MCF 10A (cell line): ENCODE measurements around the gene HORMAD2. TPM values are rescaled to one million over a fixed set of nuclear protein-coding genes. Genes with fewer than 3 reads are reported as not detected.

ENCODE experiments used
- BruUV-seq: library from RNA; stranded (reverse); fragments of 400-500 nt; replicated peaks from 2 replicates; lab custom pipeline; 2021; lab: Mats Ljungman, UMichigan
- CTCF ChIA-PET: fragments of 300-600 bp; sonication (Branson Sonifier 250); formaldehyde crosslinking; extraction: SDS; loops from one replicate; lab custom pipeline; 2021; ENCODE audit warnings: antibody characterized with exemption, inconsistent platforms; lab: Yijun Ruan, JAX
- POLR2A ChIA-PET: fragments of 300-600, 350-650 bp; sonication (Branson Sonifier 250); formaldehyde crosslinking; extraction: SDS; loops from one replicate; lab custom pipeline; 2020; ENCODE audit warnings: antibody characterized with exemption, inconsistent platforms; lab: Yijun Ruan, JAX
- DNase-seq: peaks from one replicate; pipeline ENCODE4 v3.0.0-alpha.2; 2018; ENCODE audit not compliant: unreplicated experiment
- H3K27ac Mint-ChIP-seq: one replicate; pipeline ENCODE4 v1.8.0; 2022; ENCODE audit warnings: mild to moderate bottlenecking, low read depth, mixed read lengths; ENCODE audit not compliant: unreplicated experiment
- H3K27me3 Mint-ChIP-seq: one replicate; pipeline ENCODE4 v1.8.0; 2022; ENCODE audit warnings: mixed read lengths; ENCODE audit not compliant: insufficient read depth, unreplicated experiment
- H3K36me3 Mint-ChIP-seq: one replicate; pipeline ENCODE4 v1.8.0; 2022; ENCODE audit warnings: mild to moderate bottlenecking, moderate library complexity, mixed read lengths; ENCODE audit not compliant: insufficient read depth, unreplicated experiment
- H3K4me1 Mint-ChIP-seq: one replicate; pipeline ENCODE4 v1.8.0; 2022; ENCODE audit warnings: mixed read lengths; ENCODE audit not compliant: insufficient read depth, unreplicated experiment
- H3K4me3 Mint-ChIP-seq: one replicate; pipeline ENCODE4 v1.8.0; 2022; ENCODE audit warnings: mild to moderate bottlenecking, moderate library complexity, mixed read lengths; ENCODE audit not compliant: unreplicated experiment
- H3K9me3 Mint-ChIP-seq: one replicate; pipeline ENCODE4 v1.8.0; 2022; ENCODE audit warnings: mixed read lengths; ENCODE audit not compliant: unreplicated experiment
- intact Hi-C: fragments of 100-400 bp; cut with micrococcal nuclease; formaldehyde crosslinking; loops from 2 replicates; pipeline ENCODE4 v1.14.1; 2022
- total RNA-seq: library from RNA; stranded (reverse); gene quantifications from 2 replicates; pipeline ENCODE4 v1.2.3, GENCODE V29; 2022
- TF ChIP-seq, protein P1 (sequence below): fragments of 200-600 bp; IDR thresholded peaks from one replicate; pipeline ENCODE4 v1.8.0; 2022; ENCODE audit warnings: antibody characterized with exemption, mild to moderate bottlenecking; ENCODE audit not compliant: unreplicated experiment

HORMAD2 gene
- total RNA-seq, 1 experiment from 2014 or later = not detected

GRCh38 chr22:30033137-30033536, 47.1 kb upstream of the HORMAD2 start:
- intact Hi-C loops = no loop called here
- CTCF ChIA-PET = interaction anchor here (0.6 kb wide), 1 partner anchor 444 kb away, joined by 3 read pairs; no protein-coding TSS in a partner anchor
- H3K27me3 Mint-ChIP-seq = no peaks in the 10 kb centered on the region

DNA sequence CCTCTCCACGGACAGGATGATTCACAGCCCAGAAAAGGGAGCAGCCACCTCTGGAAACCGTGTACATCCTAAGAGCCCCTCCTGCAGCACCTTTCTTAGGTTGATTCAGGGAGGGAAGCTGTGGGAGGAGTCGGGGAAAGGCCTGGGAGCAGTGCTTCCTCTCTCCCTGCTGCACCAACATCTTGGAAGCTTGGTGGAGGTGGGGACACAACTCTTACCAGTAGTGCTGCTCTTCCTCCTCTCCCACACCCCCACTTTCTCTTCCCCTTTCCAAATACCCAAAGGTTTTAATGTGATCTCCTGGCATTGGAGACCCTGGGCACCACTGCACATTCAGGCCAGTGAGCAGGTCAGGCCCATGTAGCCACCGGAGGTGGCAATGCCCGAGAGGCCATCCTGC, 46.4 kb upstream of the HORMAD2 start:
- peaks cover 8% of the 10 kb centered on the region for H3K4me1 Mint-ChIP-seq
- H3K27me3 Mint-ChIP-seq = no peaks in the 10 kb centered on the region
- H3K9me3 Mint-ChIP-seq = no peaks in the 10 kb centered on the region
- TF ChIP-seq, protein P1, sequence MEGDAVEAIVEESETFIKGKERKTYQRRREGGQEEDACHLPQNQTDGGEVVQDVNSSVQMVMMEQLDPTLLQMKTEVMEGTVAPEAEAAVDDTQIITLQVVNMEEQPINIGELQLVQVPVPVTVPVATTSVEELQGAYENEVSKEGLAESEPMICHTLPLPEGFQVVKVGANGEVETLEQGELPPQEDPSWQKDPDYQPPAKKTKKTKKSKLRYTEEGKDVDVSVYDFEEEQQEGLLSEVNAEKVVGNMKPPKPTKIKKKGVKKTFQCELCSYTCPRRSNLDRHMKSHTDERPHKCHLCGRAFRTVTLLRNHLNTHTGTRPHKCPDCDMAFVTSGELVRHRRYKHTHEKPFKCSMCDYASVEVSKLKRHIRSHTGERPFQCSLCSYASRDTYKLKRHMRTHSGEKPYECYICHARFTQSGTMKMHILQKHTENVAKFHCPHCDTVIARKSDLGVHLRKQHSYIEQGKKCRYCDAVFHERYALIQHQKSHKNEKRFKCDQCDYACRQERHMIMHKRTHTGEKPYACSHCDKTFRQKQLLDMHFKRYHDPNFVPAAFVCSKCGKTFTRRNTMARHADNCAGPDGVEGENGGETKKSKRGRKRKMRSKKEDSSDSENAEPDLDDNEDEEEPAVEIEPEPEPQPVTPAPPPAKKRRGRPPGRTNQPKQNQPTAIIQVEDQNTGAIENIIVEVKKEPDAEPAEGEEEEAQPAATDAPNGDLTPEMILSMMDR = no peak
- CTCF ChIA-PET = interaction anchor here (0.6 to 1.8 kb wide), 2 partner anchors 55 to 452 kb away, joined by 3 to 4 read pairs; no protein-coding TSS in a partner anchor
- no peak for DNase-seq
- H3K4me3 Mint-ChIP-seq = no peak overlapping the region
- intact Hi-C loops = no loop called here
- no TSS peak for BruUV-seq
- peaks cover 5% of the 10 kb centered on the region for H3K36me3 Mint-ChIP-seq
- POLR2A ChIA-PET = interaction anchor here (0.6 kb wide), 1 partner anchor 262 kb away, joined by 4 read pairs; no protein-coding TSS in a partner anchor
- H3K27ac Mint-ChIP-seq = no peak overlapping the region

More at GRCh38 chr22:30033137-30033536, 47.1 kb upstream of the HORMAD2 start:
- peaks cover 5% of the 10 kb centered on the region for H3K4me1 Mint-ChIP-seq
- no peak overlapping the region for H3K27ac Mint-ChIP-seq
- H3K4me3 Mint-ChIP-seq = no peak overlapping the region
- DNase-seq = no peak
- POLR2A ChIA-PET = no interaction called here
- TF ChIP-seq, protein P1 = no peak
- peaks cover 13% of the 10 kb centered on the region for H3K36me3 Mint-ChIP-seq
- H3K9me3 Mint-ChIP-seq = no peaks in the 10 kb centered on the region
- BruUV-seq = no TSS peak

DNA sequence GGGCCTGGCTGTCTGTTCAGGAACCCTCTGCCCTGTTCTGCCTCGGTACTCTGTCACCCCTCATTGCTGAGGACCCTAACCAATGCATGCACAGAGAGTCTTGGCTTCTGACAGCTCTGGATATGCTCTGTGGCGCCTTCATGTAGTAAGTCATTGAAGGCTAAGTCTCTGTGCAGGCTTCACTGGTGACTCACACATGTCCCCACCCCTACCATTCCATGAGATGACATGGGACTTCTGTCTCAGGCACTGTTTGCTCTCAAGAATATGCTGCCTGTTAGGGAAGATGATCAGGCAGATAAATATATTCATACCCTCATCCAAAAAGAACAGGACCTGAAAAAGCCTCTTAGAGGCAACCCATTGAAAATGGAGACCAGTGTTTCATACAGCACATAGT, 43.6 kb upstream of the HORMAD2 start:
- H3K9me3 Mint-ChIP-seq = no peaks in the 10 kb centered on the region
- DNase-seq = peak; percentile 9
- intact Hi-C loops = no loop called here
- H3K27me3 Mint-ChIP-seq = no peaks in the 10 kb centered on the region
- CTCF ChIA-PET = no interaction called here
- TF ChIP-seq, protein P1 = no peak
- H3K4me1 Mint-ChIP-seq = peaks cover 8% of the 10 kb centered on the region
- POLR2A ChIA-PET = no interaction called here
- BruUV-seq = no TSS peak
- no peak overlapping the region for H3K4me3 Mint-ChIP-seq
- H3K36me3 Mint-ChIP-seq = no peaks in the 10 kb centered on the region
- H3K27ac Mint-ChIP-seq = no peak overlapping the region

GRCh38 chr22:30038219-30038618, 42.0 kb upstream of the HORMAD2 start:
- CTCF ChIA-PET = interaction anchor here (0.6 kb wide), 1 partner anchor 109 kb away, joined by 3 read pairs; no protein-coding TSS in a partner anchor
- Mint-ChIP-seq H3K9me3 (no peaks in the 10 kb centered on the region), H3K27ac (no peak overlapping the region), H3K27me3 (no peaks in the 10 kb centered on the region), H3K4me1 (peaks cover 11% of the 10 kb centered on the region), H3K36me3 (no peaks in the 10 kb centered on the region), H3K4me3 (no peak overlapping the region)
- peak; percentile 39 for DNase-seq
- no TSS peak for BruUV-seq
- intact Hi-C loops = no loop called here
- TF ChIP-seq, protein P1 = no peak
- POLR2A ChIA-PET = interaction anchor here (0.7 to 1.1 kb wide), 2 partner anchors 9 to 14 kb away, joined by 3 read pairs; no protein-coding TSS in a partner anchor
